PFSK-1 (cell line): ENCODE measurements around the gene EVC2.

Source experiments
- FOXP2 ChIP-seq: optimal IDR thresholded peaks from 2 replicates; pipeline ENCODE3; 2011; ENCODE audit warnings: borderline replicate concordance, control low read depth, inconsistent platforms; ENCODE audit not compliant: insufficient read depth; ENCODE audit errors: extremely low read length, extremely low read depth
- POLR2AphosphoS5 ChIP-seq: IDR thresholded peaks from 2 replicates; pipeline ENCODE4 v1.6.1; 2012; ENCODE audit warnings: low read depth, mild to moderate bottlenecking, control low read depth, low read length, moderate library complexity
- SIN3A ChIP-seq: IDR thresholded peaks from 2 replicates; pipeline ENCODE4 v1.6.1; 2012; ENCODE audit warnings: mild to moderate bottlenecking, low read length, moderate library complexity, borderline replicate concordance; ENCODE audit not compliant: insufficient read depth
- TAF1 ChIP-seq: IDR thresholded peaks from 2 replicates; pipeline ENCODE4 v1.6.1; 2012; ENCODE audit warnings: low read length, control low read depth, borderline replicate concordance; ENCODE audit not compliant: insufficient read depth
- TF ChIP-seq, protein P1 (sequence below), 2 experiments: IDR thresholded peaks; 2 replicates each; pipeline versions ENCODE4 v1.6.1 to v1.8.0; 2011 to 2012; ENCODE audit warnings: low read depth in 2 of 2, low read length in 2 of 2, control low read depth in 1 of 2, inconsistent platforms in 1 of 2, mild to moderate bottlenecking in 1 of 2, moderate library complexity in 1 of 2; ENCODE audit not compliant: insufficient read depth in 1 of 2

DNA sequence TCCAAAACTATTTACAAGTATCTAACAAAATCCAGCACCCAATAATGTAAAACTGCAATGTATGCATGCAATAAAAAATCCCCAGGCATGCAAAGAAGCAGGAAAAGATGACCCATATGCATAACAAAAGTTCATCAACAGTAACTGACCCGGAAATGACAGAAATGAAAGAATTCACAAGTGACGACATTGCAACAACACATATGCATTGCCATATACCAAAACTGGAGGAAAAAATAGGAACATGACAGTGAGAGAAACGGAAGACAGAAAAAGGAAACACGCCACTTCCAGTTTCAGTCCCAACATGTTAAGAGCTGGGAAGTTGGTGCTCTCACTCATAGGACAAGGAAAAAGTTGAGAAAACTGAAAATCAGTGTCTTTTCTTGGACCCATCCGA is 154.6 kb downstream of the EVC2 start:
- no peak for TF ChIP-seq TAF1
- no peak for TF ChIP-seq SIN3A
- TF ChIP-seq, protein P1, sequence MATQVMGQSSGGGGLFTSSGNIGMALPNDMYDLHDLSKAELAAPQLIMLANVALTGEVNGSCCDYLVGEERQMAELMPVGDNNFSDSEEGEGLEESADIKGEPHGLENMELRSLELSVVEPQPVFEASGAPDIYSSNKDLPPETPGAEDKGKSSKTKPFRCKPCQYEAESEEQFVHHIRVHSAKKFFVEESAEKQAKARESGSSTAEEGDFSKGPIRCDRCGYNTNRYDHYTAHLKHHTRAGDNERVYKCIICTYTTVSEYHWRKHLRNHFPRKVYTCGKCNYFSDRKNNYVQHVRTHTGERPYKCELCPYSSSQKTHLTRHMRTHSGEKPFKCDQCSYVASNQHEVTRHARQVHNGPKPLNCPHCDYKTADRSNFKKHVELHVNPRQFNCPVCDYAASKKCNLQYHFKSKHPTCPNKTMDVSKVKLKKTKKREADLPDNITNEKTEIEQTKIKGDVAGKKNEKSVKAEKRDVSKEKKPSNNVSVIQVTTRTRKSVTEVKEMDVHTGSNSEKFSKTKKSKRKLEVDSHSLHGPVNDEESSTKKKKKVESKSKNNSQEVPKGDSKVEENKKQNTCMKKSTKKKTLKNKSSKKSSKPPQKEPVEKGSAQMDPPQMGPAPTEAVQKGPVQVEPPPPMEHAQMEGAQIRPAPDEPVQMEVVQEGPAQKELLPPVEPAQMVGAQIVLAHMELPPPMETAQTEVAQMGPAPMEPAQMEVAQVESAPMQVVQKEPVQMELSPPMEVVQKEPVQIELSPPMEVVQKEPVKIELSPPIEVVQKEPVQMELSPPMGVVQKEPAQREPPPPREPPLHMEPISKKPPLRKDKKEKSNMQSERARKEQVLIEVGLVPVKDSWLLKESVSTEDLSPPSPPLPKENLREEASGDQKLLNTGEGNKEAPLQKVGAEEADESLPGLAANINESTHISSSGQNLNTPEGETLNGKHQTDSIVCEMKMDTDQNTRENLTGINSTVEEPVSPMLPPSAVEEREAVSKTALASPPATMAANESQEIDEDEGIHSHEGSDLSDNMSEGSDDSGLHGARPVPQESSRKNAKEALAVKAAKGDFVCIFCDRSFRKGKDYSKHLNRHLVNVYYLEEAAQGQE (IDR thresholded peaks at IDR 0.05; ENCODE audit: insufficient read depth in 1 of 2, low read depth in 2 of 2, low read length in 2 of 2): no peak
- TF ChIP-seq POLR2AphosphoS5: no peak
- no peak for TF ChIP-seq FOXP2
